ENCODE results near the gene SARDH. TPM values are rescaled to one million over a fixed set of nuclear protein-coding genes. Genes with fewer than 3 reads are reported as not detected.
"Not testable (repeated sequence)": the region's sequence is repeated elsewhere in the genome, so short reads cannot be mapped to it uniquely, and the experiment has no call there.

The SARDH gene
- total RNA-seq, 1 donor, result 0.18 TPM

GRCh38 chr9:133754688-133755227 lies 16.6 kb upstream of the SARDH start:
- H3K4me3 ChIP-seq (ENCODE audit: low read depth, low read length), result no peak overlapping the region
- no peak for DNase-seq (ENCODE audit: low read depth)
- TF ChIP-seq, protein P1, sequence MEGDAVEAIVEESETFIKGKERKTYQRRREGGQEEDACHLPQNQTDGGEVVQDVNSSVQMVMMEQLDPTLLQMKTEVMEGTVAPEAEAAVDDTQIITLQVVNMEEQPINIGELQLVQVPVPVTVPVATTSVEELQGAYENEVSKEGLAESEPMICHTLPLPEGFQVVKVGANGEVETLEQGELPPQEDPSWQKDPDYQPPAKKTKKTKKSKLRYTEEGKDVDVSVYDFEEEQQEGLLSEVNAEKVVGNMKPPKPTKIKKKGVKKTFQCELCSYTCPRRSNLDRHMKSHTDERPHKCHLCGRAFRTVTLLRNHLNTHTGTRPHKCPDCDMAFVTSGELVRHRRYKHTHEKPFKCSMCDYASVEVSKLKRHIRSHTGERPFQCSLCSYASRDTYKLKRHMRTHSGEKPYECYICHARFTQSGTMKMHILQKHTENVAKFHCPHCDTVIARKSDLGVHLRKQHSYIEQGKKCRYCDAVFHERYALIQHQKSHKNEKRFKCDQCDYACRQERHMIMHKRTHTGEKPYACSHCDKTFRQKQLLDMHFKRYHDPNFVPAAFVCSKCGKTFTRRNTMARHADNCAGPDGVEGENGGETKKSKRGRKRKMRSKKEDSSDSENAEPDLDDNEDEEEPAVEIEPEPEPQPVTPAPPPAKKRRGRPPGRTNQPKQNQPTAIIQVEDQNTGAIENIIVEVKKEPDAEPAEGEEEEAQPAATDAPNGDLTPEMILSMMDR (IDR thresholded peaks at IDR 0.05; ENCODE audit: insufficient read depth, low read length), result no peak

DNA sequence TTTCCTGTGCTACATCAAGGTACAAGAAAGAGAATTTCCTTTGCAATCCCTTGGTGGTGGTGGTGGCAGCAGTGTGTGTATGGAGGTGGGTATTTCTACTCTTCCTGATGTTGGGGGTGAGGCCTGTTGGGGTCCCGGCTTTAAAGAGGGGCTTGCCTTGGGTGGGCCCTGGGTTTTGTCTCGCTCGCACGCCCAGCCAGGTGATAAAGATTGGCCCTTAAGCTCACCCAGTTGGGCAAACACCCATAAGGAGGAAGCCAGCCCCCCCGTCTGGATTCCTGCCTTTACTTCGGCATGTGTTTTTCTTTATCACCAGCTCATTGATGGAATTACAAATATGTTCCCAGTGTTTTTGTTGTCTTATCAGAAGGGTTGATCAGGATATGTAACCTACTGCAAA lies 16.0 kb upstream of the SARDH start:
- no peak overlapping the region for H3K4me3 ChIP-seq (ENCODE audit: low read depth, low read length)
- TF ChIP-seq, protein P1 (IDR thresholded peaks at IDR 0.05; ENCODE audit: insufficient read depth, low read length), result no peak
- no peak for DNase-seq (ENCODE audit: low read depth)

DNA sequence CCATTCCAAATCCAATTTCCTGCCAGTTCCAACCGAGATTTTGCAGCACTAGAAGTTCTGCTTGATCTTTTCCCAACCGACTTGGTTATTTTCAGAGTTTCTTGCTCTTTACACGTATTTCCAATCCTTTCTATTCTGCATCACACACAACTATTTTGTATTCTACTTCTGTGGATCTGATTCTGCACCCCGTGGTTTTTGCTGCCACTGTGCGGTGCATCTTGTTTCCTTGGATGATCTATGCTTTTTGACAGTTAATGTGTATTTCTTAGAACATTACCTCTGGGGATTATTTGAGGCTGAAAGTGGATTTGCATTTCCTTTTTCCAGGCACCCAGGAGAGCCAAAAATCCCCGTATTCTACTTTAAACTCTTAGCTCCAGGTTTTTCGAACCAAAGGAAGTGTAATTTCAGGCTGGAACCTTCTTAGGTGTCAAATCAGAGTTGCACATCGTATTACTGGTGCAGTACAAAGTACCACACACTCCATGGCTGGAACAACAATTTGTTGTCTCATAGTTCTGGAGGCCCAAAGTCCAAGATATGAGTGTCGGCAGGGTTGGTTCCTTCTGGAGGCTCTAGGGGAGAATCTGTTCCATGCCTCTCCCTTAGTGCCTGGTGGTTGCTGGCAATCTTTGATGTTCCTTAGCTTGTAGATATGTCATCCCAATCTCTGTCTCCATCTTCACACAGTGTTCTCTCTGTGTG lies 14.7 kb upstream of the SARDH start:
- no peak for DNase-seq (ENCODE audit: low read depth)
- TF ChIP-seq, protein P1 (IDR thresholded peaks at IDR 0.05; ENCODE audit: insufficient read depth, low read length), result no peak
- no peak overlapping the region for H3K4me3 ChIP-seq (ENCODE audit: low read depth, low read length)

- DNase-seq (ENCODE audit: low read depth), result no peak
- TF ChIP-seq, protein P1 (IDR thresholded peaks at IDR 0.05; ENCODE audit: insufficient read depth, low read length), result no peak
- no peak overlapping the region for H3K4me3 ChIP-seq (ENCODE audit: low read depth, low read length)
Measured at GRCh38 chr9:133750982-133751649, 13.0 kb upstream of the SARDH start.

- TF ChIP-seq, protein P1 (IDR thresholded peaks at IDR 0.05; ENCODE audit: insufficient read depth, low read length), result no peak
Measured at GRCh38 chr9:133747309-133747708, 9.2 kb upstream of the SARDH start.

GRCh38 chr9:133744528-133744927 lies 6.4 kb upstream of the SARDH start:
- DNase-seq (ENCODE audit: low read depth); H3K4me3 ChIP-seq (ENCODE audit: low read depth, low read length): not testable (repeated sequence)

More at GRCh38 chr9:133747309-133747708, 9.2 kb upstream of the SARDH start:
- no peak overlapping the region for H3K4me3 ChIP-seq (ENCODE audit: low read depth, low read length)
- DNase-seq (ENCODE audit: low read depth), result no peak

- TF ChIP-seq, protein P1 (IDR thresholded peaks at IDR 0.05; ENCODE audit: insufficient read depth, low read length), result peak; percentile 99
- H3K4me3 ChIP-seq (ENCODE audit: low read depth, low read length), result no peak overlapping the region
- DNase-seq (ENCODE audit: low read depth), result peak; percentile 61
Measured at GRCh38 chr9:133742849-133743444, 4.8 kb upstream of the SARDH start.
